Adipose tissue (tissue), 3 donors: ENCODE data around the gene ZNF583. TPM values are rescaled to one million over a fixed set of nuclear protein-coding genes. Genes with fewer than 3 reads are reported as not detected.

Source experiments
- H3K27ac ChIP-seq: one replicate; pipeline ENCODE4 v1.5.1; 2013; ENCODE audit warnings: low read depth, low read length
- WGBS, 3 donors: extraction: QIAGEN DNeasy Blood & Tissue Kit; methylation state at CpG; one replicate each; pipeline ENCODE4 v1.1.7; 2013; 5-methylcytosine and 5-hydroxymethylcytosine counted together
- polyA plus RNA-seq, 3 donors: library from polyadenylated mRNA; stranded (reverse); fragments of 200-250 nt; gene quantifications; one replicate each; pipeline ENCODE4 v1.2.3, GENCODE V29; 2013
- donor health status: healthy with polysubstance abuse.
- donor health status: Bipolar disorder and iron deficiency.
- donor health status: healthy.

The ZNF583 gene
- polyA plus RNA-seq, 3 donors: 1.5 to 2.1 (median 1.9) TPM

- 94 to 96% (median 95%) methylated on average over 5 of the region's 5 CpGs for WGBS, 3 donors
- no peak overlapping the region for H3K27ac ChIP-seq
Measured at GRCh38 chr19:56423276-56423984, 19.3 kb downstream of the ZNF583 start.

- H3K27ac ChIP-seq: no peak overlapping the region
- 78 to 94% (median 88%) methylated on average over 1 of the region's 1 CpG for WGBS, 3 donors
Measured at GRCh38 chr19:56423985-56424353, 19.8 kb downstream of the ZNF583 start.

GRCh38 chr19:56441206-56441792 is 37.2 kb downstream of the ZNF583 start:
- H3K27ac ChIP-seq: no peak overlapping the region
- WGBS, 3 donors: 95 to 97% (median 97%) methylated on average over 8 of the region's 8 CpGs

- WGBS, 3 donors: 68 to 77% (median 74%) methylated on average over 3 of the region's 3 CpGs
Measured at GRCh38 chr19:56474308-56474707, 70.2 kb downstream of the ZNF583 start.

GRCh38 chr19:56476093-56476492 is 72.0 kb downstream of the ZNF583 start:
- WGBS, 3 donors: 74 to 87% (median 84%) methylated on average over 10 of the region's 10 CpGs

More at GRCh38 chr19:56474308-56474707, 70.2 kb downstream of the ZNF583 start:
- no peak overlapping the region for H3K27ac ChIP-seq

More at GRCh38 chr19:56476093-56476492, 72.0 kb downstream of the ZNF583 start:
- no peak overlapping the region for H3K27ac ChIP-seq

Other genes starting within 250 kb of the ZNF583 start
- gene GALP, start 228.3 kb upstream of the ZNF583 start, polyA plus RNA-seq: not detected
- under 1 TPM in 1 of 3 donors, not detected in 2; 0.04 TPM for gene ZSCAN5B, start 206.5 kb upstream of the ZNF583 start, polyA plus RNA-seq
- gene ZSCAN5C, start 202.1 kb upstream of the ZNF583 start, polyA plus RNA-seq: not detected
- 1 to 10 TPM in 1 of 3 donors, under 1 TPM in 1, not detected in 1; 0.32 to 1.2 TPM for gene EDDM13, start 131.6 kb upstream of the ZNF583 start, polyA plus RNA-seq
- 1 to 10 TPM; 3.2 to 7.5 (median 4.3) TPM for gene ZSCAN5A, start 89.5 kb upstream of the ZNF583 start, polyA plus RNA-seq
- gene ZNF582, start 10.8 kb upstream of the ZNF583 start, polyA plus RNA-seq: 1 to 10 TPM; 2.1 to 3.8 (median 2.3) TPM
- gene ZNF667, start 73.0 kb downstream of the ZNF583 start, polyA plus RNA-seq: 1 to 10 TPM in 2 of 3 donors, under 1 TPM in 1; 0.98 to 3.0 (median 1.6) TPM
- 1 to 10 TPM; 1.7 to 2.8 (median 1.8) TPM for gene ZNF471, start 103.5 kb downstream of the ZNF583 start, polyA plus RNA-seq
- 1 to 10 TPM; 2.1 to 5.3 (median 2.6) TPM for gene ZFP28, start 134.6 kb downstream of the ZNF583 start, polyA plus RNA-seq
- 1 to 10 TPM in 1 of 3 donors, under 1 TPM in 2; 0.79 to 4.3 (median 0.92) TPM for gene ZNF470, start 163.1 kb downstream of the ZNF583 start, polyA plus RNA-seq
- gene ZNF71, start 191.0 kb downstream of the ZNF583 start, polyA plus RNA-seq: 1 to 10 TPM; 2.2 to 4.2 (median 3.4) TPM
- under 1 TPM in 2 of 3 donors, not detected in 1; 0.07 to 0.43 TPM for gene SMIM17, start 238.8 kb downstream of the ZNF583 start, polyA plus RNA-seq